ENCODE measurements around the gene PRKCI. TPM values are rescaled to one million over a fixed set of nuclear protein-coding genes. Genes with fewer than 3 reads are reported as not detected.

Gene PRKCI
- polyA plus RNA-seq, 3 donors = 5.1 to 15.4 (median 11.6) TPM

DNA sequence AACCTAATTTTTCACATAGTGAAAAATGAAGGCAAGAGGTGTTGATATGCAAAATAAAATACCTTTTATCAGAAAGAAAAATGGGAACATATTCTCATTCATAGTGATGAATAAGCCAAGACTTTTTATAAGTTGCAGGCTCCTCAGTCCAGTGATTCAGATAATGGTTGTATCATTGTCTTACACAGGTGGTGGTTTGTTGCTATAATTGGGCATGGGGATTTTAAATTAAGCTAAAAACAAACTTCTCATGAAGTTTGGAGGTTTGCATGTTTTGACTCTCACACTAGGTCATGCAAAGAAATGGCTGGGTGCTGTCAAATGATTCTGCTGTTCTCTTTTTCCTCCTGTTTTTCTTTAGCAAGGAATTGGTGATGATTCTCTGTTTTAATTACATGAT is 74.5 kb downstream of the PRKCI start:
- Mint-ChIP-seq H3K4me1 (no peaks in the 10 kb centered on the region), H3K4me3 (no peak overlapping the region), H3K9me3 (peaks cover 0 to 1% (median 0%) of the 10 kb centered on the region in 7 donors), H3K27me3 (ENCODE audit: low read depth in 3 of 3) (no peaks in the 10 kb centered on the region), H3K36me3 (peaks cover 28 to 42% of the 10 kb centered on the region in 2 donors), H3K27ac (no peak overlapping the region)
- Histone ChIP-seq H3K36me3 (replicated peaks in 1 of 2; ENCODE audit: control insufficient read depth in 1 of 2, insufficient read depth in 2 of 2, low read length in 2 of 2) (peaks cover 4 to 18% of the 10 kb centered on the region in 2 donors), H3K4me3 (replicated peaks in 1 of 3; ENCODE audit: low read depth in 2 of 3, low read length in 3 of 3) (no peak overlapping the region), H3K9ac (ENCODE audit: insufficient read depth, low read length, poor library complexity, severe bottlenecking) (no peak overlapping the region), H3K9me3 (replicated peaks in 1 of 2; ENCODE audit: control insufficient read depth in 1 of 2, insufficient read depth in 1 of 2, low read length in 2 of 2) (no peaks in the 10 kb centered on the region), H4K20me1 (ENCODE audit: insufficient read depth, low read length) (no peaks in the 10 kb centered on the region), H3K4me2 (replicated peaks; ENCODE audit: extremely low read depth, low read length, poor library complexity, severe bottlenecking) (no peak overlapping the region), H2AFZ (ENCODE audit: insufficient read depth, low read depth, low read length, poor library complexity, severe bottlenecking) (no peak overlapping the region), H3K27me3 (ENCODE audit: control insufficient read depth in 2 of 2, insufficient read depth in 2 of 2, low read length in 2 of 2) (no peaks in the 10 kb centered on the region), H3K27ac (ENCODE audit: low read depth in 1 of 2, low read length in 2 of 2) (no peak overlapping the region), H3K4me1 (ENCODE audit: control insufficient read depth in 1 of 2, insufficient read depth in 2 of 2, low read length in 2 of 2) (peaks cover 5 to 6% of the 10 kb centered on the region in 2 donors), H3K79me2 (ENCODE audit: insufficient read depth, low read length) (no peaks in the 10 kb centered on the region)
- TF ChIP-seq, protein P1, sequence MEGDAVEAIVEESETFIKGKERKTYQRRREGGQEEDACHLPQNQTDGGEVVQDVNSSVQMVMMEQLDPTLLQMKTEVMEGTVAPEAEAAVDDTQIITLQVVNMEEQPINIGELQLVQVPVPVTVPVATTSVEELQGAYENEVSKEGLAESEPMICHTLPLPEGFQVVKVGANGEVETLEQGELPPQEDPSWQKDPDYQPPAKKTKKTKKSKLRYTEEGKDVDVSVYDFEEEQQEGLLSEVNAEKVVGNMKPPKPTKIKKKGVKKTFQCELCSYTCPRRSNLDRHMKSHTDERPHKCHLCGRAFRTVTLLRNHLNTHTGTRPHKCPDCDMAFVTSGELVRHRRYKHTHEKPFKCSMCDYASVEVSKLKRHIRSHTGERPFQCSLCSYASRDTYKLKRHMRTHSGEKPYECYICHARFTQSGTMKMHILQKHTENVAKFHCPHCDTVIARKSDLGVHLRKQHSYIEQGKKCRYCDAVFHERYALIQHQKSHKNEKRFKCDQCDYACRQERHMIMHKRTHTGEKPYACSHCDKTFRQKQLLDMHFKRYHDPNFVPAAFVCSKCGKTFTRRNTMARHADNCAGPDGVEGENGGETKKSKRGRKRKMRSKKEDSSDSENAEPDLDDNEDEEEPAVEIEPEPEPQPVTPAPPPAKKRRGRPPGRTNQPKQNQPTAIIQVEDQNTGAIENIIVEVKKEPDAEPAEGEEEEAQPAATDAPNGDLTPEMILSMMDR (IDR thresholded peaks at IDR 0.05) = no peak
- intact Hi-C loops (cut with micrococcal nuclease) = no loop called here
- DNase-seq = no peak

DNA sequence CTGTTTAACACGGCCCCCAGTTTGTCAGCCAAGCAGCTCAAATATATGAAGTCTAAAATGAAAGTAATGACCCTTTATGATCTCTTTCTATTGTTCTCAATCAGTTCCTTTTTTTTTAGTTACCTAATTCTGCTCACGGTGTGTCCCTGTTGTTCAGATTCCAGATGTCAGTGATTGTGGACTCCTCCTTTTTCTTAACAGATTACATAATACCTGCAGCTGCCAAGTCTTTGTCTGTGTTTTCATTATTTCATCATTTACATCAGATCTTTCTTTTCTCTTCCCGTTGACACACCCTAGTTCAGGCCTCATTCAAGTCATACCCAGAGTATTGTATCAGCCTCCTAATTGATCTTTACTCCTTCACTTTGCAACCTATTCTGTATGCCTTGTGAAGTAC is 79.2 kb downstream of the PRKCI start:
- TF ChIP-seq, protein P1 (IDR thresholded peaks at IDR 0.05) = no peak
- Histone ChIP-seq H3K4me2 (replicated peaks; ENCODE audit: extremely low read depth, low read length, poor library complexity, severe bottlenecking) (no peak overlapping the region), H3K27me3 (ENCODE audit: control insufficient read depth in 2 of 2, insufficient read depth in 2 of 2, low read length in 2 of 2) (no peaks in the 10 kb centered on the region), H3K27ac (ENCODE audit: low read depth in 1 of 2, low read length in 2 of 2) (no peak overlapping the region), H3K79me2 (ENCODE audit: insufficient read depth, low read length) (no peaks in the 10 kb centered on the region), H2AFZ (ENCODE audit: insufficient read depth, low read depth, low read length, poor library complexity, severe bottlenecking) (no peak overlapping the region), H3K36me3 (replicated peaks in 1 of 2; ENCODE audit: control insufficient read depth in 1 of 2, insufficient read depth in 2 of 2, low read length in 2 of 2) (peaks cover 0 to 9% of the 10 kb centered on the region in 2 donors), H3K4me3 (replicated peaks in 1 of 3; ENCODE audit: low read depth in 2 of 3, low read length in 3 of 3) (no peak overlapping the region), H4K20me1 (ENCODE audit: insufficient read depth, low read length) (no peaks in the 10 kb centered on the region), H3K4me1 (ENCODE audit: control insufficient read depth in 1 of 2, insufficient read depth in 2 of 2, low read length in 2 of 2) (peaks cover 12% of the 10 kb centered on the region in 2 donors), H3K9ac (ENCODE audit: insufficient read depth, low read length, poor library complexity, severe bottlenecking) (no peak overlapping the region), H3K9me3 (replicated peaks in 1 of 2; ENCODE audit: control insufficient read depth in 1 of 2, insufficient read depth in 1 of 2, low read length in 2 of 2) (no peaks in the 10 kb centered on the region)
- Mint-ChIP-seq H3K4me1 (peaks cover 4% of the 10 kb centered on the region), H3K9me3 (no peaks in the 10 kb centered on the region), H3K27me3 (ENCODE audit: low read depth in 3 of 3) (no peaks in the 10 kb centered on the region), H3K36me3 (peaks cover 16 to 29% of the 10 kb centered on the region in 2 donors), H3K4me3 (no peak overlapping the region), H3K27ac (no peak overlapping the region)
- intact Hi-C loops (cut with micrococcal nuclease) = no loop called here
- peak in 1 of 3 donors; percentile 1 for DNase-seq
- 3% methylated on average over 2 of the region's 3 CpGs for WGBS (ENCODE audit: insufficient coverage)
